Measurements from ENCODE around the gene LRRC17. TPM values are rescaled to one million over a fixed set of nuclear protein-coding genes. Genes with fewer than 3 reads are reported as not detected.

The LRRC17 gene
- polyA plus RNA-seq, 3 donors = 0.04 TPM; not detected in 2

DNA sequence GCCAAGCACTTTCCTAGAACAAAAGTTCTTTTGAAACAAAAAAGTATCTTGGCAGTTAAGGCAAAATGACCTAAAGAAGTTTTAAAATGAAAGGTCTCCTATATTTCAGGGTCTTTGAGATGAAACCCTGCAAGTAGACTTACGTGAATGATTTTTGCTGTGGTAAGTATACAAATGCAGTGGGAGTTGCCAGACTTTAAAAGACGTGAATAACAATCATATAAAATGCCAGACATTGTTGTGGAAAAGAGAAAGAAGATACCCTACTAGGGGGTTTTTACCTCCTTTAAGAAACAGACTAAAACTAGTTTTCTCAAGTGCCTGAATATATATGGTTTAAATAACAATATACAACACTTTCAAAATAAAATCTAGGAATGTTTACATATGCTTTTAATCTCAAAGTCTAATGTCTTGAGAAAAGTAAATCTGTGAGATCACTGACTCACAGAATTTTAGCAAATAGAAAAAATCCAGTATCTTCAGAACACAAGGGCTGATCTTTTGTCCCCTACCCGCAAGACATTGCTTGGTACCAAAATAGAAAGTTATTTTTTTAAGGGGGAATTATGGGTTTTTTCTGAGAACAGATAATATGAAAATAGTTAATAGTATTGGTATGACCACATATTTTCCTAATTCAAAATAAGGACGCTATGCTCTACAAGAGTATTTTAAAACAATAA lies 29.5 kb downstream of the LRRC17 start:
- Mint-ChIP-seq H3K27ac (no peak overlapping the region), H3K4me1 (peaks cover 1% of the 10 kb centered on the region), H3K27me3 (ENCODE audit: low read depth in 3 of 3) (no peaks in the 10 kb centered on the region), H3K36me3 (peaks cover 0 to 1% of the 10 kb centered on the region in 2 donors), H3K9me3 (peaks cover 0 to 3% (median 0%) of the 10 kb centered on the region in 7 donors), H3K4me3 (no peak overlapping the region)
- Histone ChIP-seq H3K9ac (ENCODE audit: insufficient read depth, low read length, poor library complexity, severe bottlenecking) (no peak overlapping the region), H3K36me3 (replicated peaks in 1 of 2; ENCODE audit: control insufficient read depth in 1 of 2, insufficient read depth in 2 of 2, low read length in 2 of 2) (no peaks in the 10 kb centered on the region), H3K27ac (ENCODE audit: low read depth in 1 of 2, low read length in 2 of 2) (no peak overlapping the region), H2AFZ (ENCODE audit: insufficient read depth, low read depth, low read length, poor library complexity, severe bottlenecking) (no peak overlapping the region), H3K9me3 (replicated peaks in 1 of 2; ENCODE audit: control insufficient read depth in 1 of 2, insufficient read depth in 1 of 2, low read length in 2 of 2) (no peaks in the 10 kb centered on the region), H3K4me3 (replicated peaks in 1 of 3; ENCODE audit: low read depth in 2 of 3, low read length in 3 of 3) (no peak overlapping the region), H3K27me3 (ENCODE audit: control insufficient read depth in 2 of 2, insufficient read depth in 2 of 2, low read length in 2 of 2) (no peaks in the 10 kb centered on the region), H4K20me1 (ENCODE audit: insufficient read depth, low read length) (no peaks in the 10 kb centered on the region), H3K79me2 (ENCODE audit: insufficient read depth, low read length) (no peaks in the 10 kb centered on the region), H3K4me2 (replicated peaks; ENCODE audit: extremely low read depth, low read length, poor library complexity, severe bottlenecking) (no peak overlapping the region), H3K4me1 (ENCODE audit: control insufficient read depth in 1 of 2, insufficient read depth in 2 of 2, low read length in 2 of 2) (no peaks in the 10 kb centered on the region)
- intact Hi-C loops (cut with micrococcal nuclease) = no loop called here
- WGBS (ENCODE audit: insufficient coverage) = no CpG with 5 or more reads among the region's 4 CpGs
- DNase-seq = no peak
- TF ChIP-seq, protein P1, sequence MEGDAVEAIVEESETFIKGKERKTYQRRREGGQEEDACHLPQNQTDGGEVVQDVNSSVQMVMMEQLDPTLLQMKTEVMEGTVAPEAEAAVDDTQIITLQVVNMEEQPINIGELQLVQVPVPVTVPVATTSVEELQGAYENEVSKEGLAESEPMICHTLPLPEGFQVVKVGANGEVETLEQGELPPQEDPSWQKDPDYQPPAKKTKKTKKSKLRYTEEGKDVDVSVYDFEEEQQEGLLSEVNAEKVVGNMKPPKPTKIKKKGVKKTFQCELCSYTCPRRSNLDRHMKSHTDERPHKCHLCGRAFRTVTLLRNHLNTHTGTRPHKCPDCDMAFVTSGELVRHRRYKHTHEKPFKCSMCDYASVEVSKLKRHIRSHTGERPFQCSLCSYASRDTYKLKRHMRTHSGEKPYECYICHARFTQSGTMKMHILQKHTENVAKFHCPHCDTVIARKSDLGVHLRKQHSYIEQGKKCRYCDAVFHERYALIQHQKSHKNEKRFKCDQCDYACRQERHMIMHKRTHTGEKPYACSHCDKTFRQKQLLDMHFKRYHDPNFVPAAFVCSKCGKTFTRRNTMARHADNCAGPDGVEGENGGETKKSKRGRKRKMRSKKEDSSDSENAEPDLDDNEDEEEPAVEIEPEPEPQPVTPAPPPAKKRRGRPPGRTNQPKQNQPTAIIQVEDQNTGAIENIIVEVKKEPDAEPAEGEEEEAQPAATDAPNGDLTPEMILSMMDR (IDR thresholded peaks at IDR 0.05) = no peak

DNA sequence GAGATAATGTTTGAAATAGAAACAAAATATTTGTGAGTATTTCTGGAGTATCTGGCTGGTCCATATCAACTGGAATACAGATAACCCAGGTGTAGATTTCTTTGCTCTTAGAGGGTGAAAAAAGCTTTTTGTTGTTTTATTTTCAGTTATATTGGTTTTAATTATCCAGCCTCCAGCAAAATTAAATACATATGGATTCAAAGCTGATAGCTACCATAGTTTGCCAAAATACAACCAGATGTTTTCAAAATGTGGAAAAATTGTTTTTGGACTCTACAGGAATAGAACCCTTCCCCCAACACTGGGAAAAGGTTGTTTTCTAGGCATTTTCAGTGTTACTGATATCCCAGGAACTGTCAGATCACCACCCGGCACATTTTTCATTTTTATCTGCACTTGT lies 30.1 kb downstream of the LRRC17 start:
- Mint-ChIP-seq H3K4me3 (no peak overlapping the region), H3K27me3 (ENCODE audit: low read depth in 3 of 3) (no peaks in the 10 kb centered on the region), H3K36me3 (peaks cover 0 to 1% of the 10 kb centered on the region in 2 donors), H3K9me3 (peaks cover 0 to 3% (median 0%) of the 10 kb centered on the region in 7 donors), H3K4me1 (peaks cover 5% of the 10 kb centered on the region), H3K27ac (no peak overlapping the region)
- Histone ChIP-seq H3K4me3 (replicated peaks in 1 of 3; ENCODE audit: low read depth in 2 of 3, low read length in 3 of 3) (no peak overlapping the region), H3K27me3 (ENCODE audit: control insufficient read depth in 2 of 2, insufficient read depth in 2 of 2, low read length in 2 of 2) (no peaks in the 10 kb centered on the region), H3K9ac (ENCODE audit: insufficient read depth, low read length, poor library complexity, severe bottlenecking) (no peak overlapping the region), H4K20me1 (ENCODE audit: insufficient read depth, low read length) (no peaks in the 10 kb centered on the region), H3K79me2 (ENCODE audit: insufficient read depth, low read length) (no peaks in the 10 kb centered on the region), H2AFZ (ENCODE audit: insufficient read depth, low read depth, low read length, poor library complexity, severe bottlenecking) (no peak overlapping the region), H3K4me2 (replicated peaks; ENCODE audit: extremely low read depth, low read length, poor library complexity, severe bottlenecking) (no peak overlapping the region), H3K36me3 (replicated peaks in 1 of 2; ENCODE audit: control insufficient read depth in 1 of 2, insufficient read depth in 2 of 2, low read length in 2 of 2) (no peaks in the 10 kb centered on the region), H3K27ac (ENCODE audit: low read depth in 1 of 2, low read length in 2 of 2) (no peak overlapping the region), H3K9me3 (replicated peaks in 1 of 2; ENCODE audit: control insufficient read depth in 1 of 2, insufficient read depth in 1 of 2, low read length in 2 of 2) (no peaks in the 10 kb centered on the region), H3K4me1 (ENCODE audit: control insufficient read depth in 1 of 2, insufficient read depth in 2 of 2, low read length in 2 of 2) (no peaks in the 10 kb centered on the region)
- no CpG with 5 or more reads among the region's 1 CpG for WGBS (ENCODE audit: insufficient coverage)
- TF ChIP-seq, protein P1 (IDR thresholded peaks at IDR 0.05) = no peak
- no peak for DNase-seq
- intact Hi-C loops (cut with micrococcal nuclease) = no loop called here

Data from CD14-positive monocyte (primary cell).